Activated naive CD8-positive, alpha-beta T cell (primary cell): ENCODE measurements around the gene C1QL1.
A peak's percentile ranks its signal among the peaks of the same experiment; 100 is the strongest.

Source experiments
- H3K27ac Mint-ChIP-seq: one replicate; pipeline ENCODE4 v1.8.0; 2021; ENCODE audit warnings: mixed read lengths
- H3K27me3 Mint-ChIP-seq: one replicate; pipeline ENCODE4 v1.8.0; 2021; ENCODE audit warnings: mixed read lengths
- H3K36me3 Mint-ChIP-seq: one replicate; pipeline ENCODE4 v1.8.0; 2021; ENCODE audit warnings: mixed read lengths
- H3K4me1 Mint-ChIP-seq: one replicate; pipeline ENCODE4 v1.8.0; 2021; ENCODE audit warnings: low read depth, mixed read lengths
- H3K4me3 Mint-ChIP-seq: one replicate; pipeline ENCODE4 v1.8.0; 2021; ENCODE audit warnings: mild to moderate bottlenecking, mixed read lengths
- H3K9me3 Mint-ChIP-seq: one replicate; pipeline ENCODE4 v1.8.0; 2021; ENCODE audit warnings: low read depth, mixed read lengths

C1QL1 gene

GRCh38 chr17:44919885-44920564 is 48.1 kb downstream of the C1QL1 start:
- Mint-ChIP-seq H3K4me1 (no peaks in the 10 kb centered on the region), H3K27ac (no peak overlapping the region), H3K27me3 (no peaks in the 10 kb centered on the region), H3K4me3 (no peak overlapping the region), H3K9me3 (no peaks in the 10 kb centered on the region), H3K36me3 (no peaks in the 10 kb centered on the region)

- no peak overlapping the region for H3K27ac Mint-ChIP-seq
- H3K36me3 Mint-ChIP-seq, result no peaks in the 10 kb centered on the region
- H3K9me3 Mint-ChIP-seq, result no peaks in the 10 kb centered on the region
These were observed 48.7 kb downstream of the C1QL1 start for GRCh38 chr17:44919411-44919810.

DNA sequence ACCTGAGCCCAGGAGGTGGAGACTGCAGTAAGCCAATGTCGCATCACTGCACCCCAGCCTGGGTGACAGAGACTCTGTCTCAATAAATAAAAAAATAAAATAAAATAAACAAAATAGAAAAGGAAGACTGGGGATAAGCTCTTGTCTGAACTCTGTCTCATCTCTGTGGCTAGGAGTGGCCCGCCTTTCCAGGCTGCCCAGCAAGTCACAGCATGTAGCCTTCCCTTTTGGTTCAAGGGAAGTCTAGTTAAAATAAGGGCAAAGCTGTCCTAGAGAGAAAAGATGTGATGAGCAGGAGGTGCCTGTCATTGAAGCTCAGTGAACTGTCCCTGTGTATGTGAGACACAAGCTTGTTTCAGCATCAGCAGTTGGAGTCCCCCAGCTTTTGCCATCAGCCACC is 50.1 kb downstream of the C1QL1 start:
- H3K36me3 Mint-ChIP-seq, result no peaks in the 10 kb centered on the region
- H3K9me3 Mint-ChIP-seq, result no peaks in the 10 kb centered on the region
- H3K27ac Mint-ChIP-seq, result no peak overlapping the region
- no peak overlapping the region for H3K4me3 Mint-ChIP-seq
- peaks cover 2% of the 10 kb centered on the region for H3K4me1 Mint-ChIP-seq
- H3K27me3 Mint-ChIP-seq, result peaks cover 7% of the 10 kb centered on the region

More at GRCh38 chr17:44919411-44919810, 48.7 kb downstream of the C1QL1 start:
- Mint-ChIP-seq H3K4me1 (no peaks in the 10 kb centered on the region), H3K4me3 (no peak overlapping the region), H3K27me3 (no peaks in the 10 kb centered on the region)

DNA sequence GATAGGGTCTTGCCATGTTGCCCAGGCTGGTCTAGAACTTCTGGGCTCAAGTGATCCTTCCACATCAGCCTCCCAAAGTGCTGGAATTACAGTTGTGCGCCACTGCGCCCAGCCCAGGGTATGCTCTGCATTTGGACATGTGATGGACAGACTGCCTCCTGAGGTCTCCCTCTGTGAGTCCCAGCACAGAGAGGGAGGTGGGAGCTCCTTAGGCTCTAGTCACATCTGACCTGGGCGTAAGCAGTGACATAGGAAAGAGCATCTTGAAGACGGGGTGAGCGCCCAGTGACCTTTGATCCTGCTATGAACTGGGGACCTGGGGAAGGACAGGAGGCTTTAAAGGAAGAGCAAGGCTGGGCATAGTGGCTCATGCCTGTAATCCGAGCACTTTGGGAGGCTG is 50.6 kb downstream of the C1QL1 start:
- Mint-ChIP-seq H3K27me3 (peaks cover 9% of the 10 kb centered on the region), H3K4me1 (peaks cover 2% of the 10 kb centered on the region), H3K4me3 (no peak overlapping the region), H3K36me3 (no peaks in the 10 kb centered on the region), H3K27ac (no peak overlapping the region), H3K9me3 (no peaks in the 10 kb centered on the region)

DNA sequence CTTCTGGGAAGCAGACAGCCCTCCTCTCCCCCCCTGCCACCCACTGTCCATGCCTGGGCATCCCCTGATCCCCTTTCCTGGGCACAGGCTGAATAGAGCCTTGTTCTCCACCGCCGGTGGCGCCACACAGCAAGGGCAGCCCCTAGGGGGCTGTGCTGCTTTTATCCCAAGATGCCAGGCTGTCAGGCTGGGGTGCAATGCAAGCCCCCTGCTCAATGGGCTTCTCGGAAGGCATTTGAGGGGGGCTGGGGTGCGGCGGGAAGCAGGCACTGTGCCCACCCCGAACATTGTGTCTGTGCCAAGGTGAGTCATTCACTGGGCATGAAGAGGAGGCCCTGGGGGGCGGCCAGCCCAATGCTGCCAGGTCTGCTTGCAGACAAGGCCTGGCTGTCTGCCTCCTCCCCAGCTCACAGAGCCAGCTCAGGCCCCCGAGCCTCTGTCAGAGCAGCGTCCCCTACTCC is 51.3 kb downstream of the C1QL1 start:
- Mint-ChIP-seq H3K27ac (no peak overlapping the region), H3K4me1 (peaks cover 2% of the 10 kb centered on the region), H3K27me3 (peaks cover 10% of the 10 kb centered on the region), H3K4me3 (no peak overlapping the region), H3K36me3 (no peaks in the 10 kb centered on the region), H3K9me3 (no peaks in the 10 kb centered on the region)

GRCh38 chr17:44915862-44916780 is 52.0 kb downstream of the C1QL1 start:
- no peaks in the 10 kb centered on the region for H3K9me3 Mint-ChIP-seq
- peaks cover 2% of the 10 kb centered on the region for H3K4me1 Mint-ChIP-seq
- H3K36me3 Mint-ChIP-seq, result no peaks in the 10 kb centered on the region
- no peak overlapping the region for H3K4me3 Mint-ChIP-seq
- no peak overlapping the region for H3K27ac Mint-ChIP-seq
- peaks cover 10% of the 10 kb centered on the region for H3K27me3 Mint-ChIP-seq

DNA sequence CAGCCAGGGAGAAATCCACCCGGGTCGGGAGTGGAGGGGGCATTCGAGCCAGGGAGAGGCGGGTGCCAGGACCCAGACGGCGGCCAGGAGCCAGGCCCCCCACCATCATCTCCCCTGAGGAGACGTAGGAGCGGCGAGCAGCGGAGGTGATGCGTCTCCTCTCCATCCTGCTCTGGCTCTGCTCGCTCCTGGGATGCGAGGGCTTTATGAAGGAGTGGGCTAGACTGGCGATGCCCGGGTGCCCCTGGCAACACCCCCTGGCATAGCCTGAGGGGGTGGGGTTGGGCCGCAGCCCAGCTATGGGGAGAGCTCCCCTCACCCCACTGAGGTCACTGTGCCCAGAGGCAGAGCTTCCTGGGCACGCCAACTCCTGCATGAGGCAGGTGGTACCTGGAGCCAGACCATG is 52.8 kb downstream of the C1QL1 start, which contains the start of gene GFAP:
Gene GFAP, minus strand, starts transcription at position 180 of the 406 bp plus-strand sequence. Its CDS starts 14 bp downstream, at position 166.
- no peaks in the 10 kb centered on the region for H3K36me3 Mint-ChIP-seq
- no peak within 1 kb of the TSS for H3K27ac Mint-ChIP-seq
- H3K9me3 Mint-ChIP-seq, result no peaks in the 10 kb centered on the region
- peaks cover 10% of the 10 kb centered on the region for H3K27me3 Mint-ChIP-seq
- H3K4me1 Mint-ChIP-seq, result peaks cover 6% of the 10 kb centered on the region
- H3K4me3 Mint-ChIP-seq, result no peak within 1 kb of the TSS

DNA sequence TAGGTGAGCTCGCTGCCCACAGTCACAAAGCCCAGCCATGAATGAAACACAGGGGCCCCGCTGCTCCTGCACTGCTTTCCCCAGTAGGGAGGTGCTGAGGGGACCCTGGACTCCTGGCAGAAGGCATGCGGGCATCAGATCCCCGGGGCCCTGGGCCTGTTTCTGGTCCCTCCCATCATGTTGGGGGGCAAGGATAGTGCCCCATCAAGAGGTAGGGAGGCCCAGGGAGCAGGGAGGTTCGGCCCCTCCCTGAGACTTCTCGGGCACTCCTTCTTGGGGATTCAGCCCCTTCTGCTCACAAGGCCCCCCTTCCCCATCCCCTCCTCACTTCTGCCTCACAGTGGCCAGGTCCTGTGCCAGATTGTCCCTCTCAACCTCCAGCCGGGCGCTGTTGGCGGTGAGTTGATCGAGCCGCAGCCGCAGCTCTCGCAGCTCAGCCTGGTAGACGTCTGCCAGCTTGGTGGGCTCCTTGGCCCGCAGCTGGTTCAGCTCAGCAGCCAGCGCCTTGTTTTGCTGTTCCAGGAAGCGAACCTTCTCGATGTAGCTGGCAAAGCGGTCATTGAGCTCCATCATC is 53.3 kb downstream of the C1QL1 start:
- no peak overlapping the region for H3K27ac Mint-ChIP-seq
- H3K9me3 Mint-ChIP-seq, result no peaks in the 10 kb centered on the region
- peaks cover 6% of the 10 kb centered on the region for H3K4me1 Mint-ChIP-seq
- H3K27me3 Mint-ChIP-seq, result peaks cover 10% of the 10 kb centered on the region
- H3K4me3 Mint-ChIP-seq, result no peak overlapping the region
- H3K36me3 Mint-ChIP-seq, result no peaks in the 10 kb centered on the region

GRCh38 chr17:44914148-44914547 is 54.0 kb downstream of the C1QL1 start:
- no peak overlapping the region for H3K4me3 Mint-ChIP-seq

GRCh38 chr17:44913676-44914075 is 54.4 kb downstream of the C1QL1 start:
- H3K27ac Mint-ChIP-seq, result no peak overlapping the region
- peaks cover 6% of the 10 kb centered on the region for H3K4me1 Mint-ChIP-seq
- H3K27me3 Mint-ChIP-seq, result peaks cover 10% of the 10 kb centered on the region
- no peaks in the 10 kb centered on the region for H3K36me3 Mint-ChIP-seq
- H3K4me3 Mint-ChIP-seq, result no peak overlapping the region
- no peaks in the 10 kb centered on the region for H3K9me3 Mint-ChIP-seq

More at GRCh38 chr17:44914148-44914547, 54.0 kb downstream of the C1QL1 start:
- Mint-ChIP-seq H3K4me1 (peaks cover 6% of the 10 kb centered on the region), H3K36me3 (no peaks in the 10 kb centered on the region), H3K27me3 (peaks cover 10% of the 10 kb centered on the region), H3K9me3 (no peaks in the 10 kb centered on the region), H3K27ac (no peak overlapping the region)

DNA sequence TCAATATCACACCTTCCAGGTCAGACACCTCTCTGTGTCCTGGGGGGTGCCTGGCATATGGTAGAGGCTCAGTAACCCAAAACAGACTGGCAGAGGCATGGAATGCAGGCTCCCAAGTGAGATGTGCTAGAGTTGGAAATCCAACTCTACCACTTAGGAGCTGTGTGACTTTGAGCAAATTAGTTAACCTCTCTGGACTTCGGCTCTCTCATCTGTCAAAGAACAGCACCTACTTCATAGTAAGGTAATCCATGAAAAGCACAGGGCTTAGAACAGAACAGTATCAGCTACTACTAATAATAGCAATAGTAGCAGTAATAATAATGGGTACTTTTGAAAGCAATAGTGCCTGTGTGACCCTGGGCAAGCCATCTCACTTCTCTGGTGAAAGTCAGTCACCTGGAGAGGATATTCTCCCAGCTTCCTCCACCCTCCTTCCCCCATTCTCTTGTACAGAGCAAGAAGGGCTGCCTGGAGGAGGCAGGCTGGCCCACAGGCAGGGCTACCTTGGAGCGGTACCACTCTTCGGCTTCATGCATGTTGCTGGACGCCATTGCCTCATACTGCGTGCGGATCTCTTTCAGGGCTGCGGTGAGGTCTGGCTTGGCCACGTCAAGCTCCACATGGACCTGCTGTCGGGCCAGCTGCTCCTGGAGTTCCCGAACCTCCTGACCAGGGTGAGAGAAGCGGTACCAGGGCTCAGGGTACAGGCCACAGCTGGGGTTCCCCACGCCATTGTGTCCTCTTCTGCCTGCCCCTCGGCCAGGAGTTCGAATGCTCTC is 55.1 kb downstream of the C1QL1 start:
- no peak overlapping the region for H3K4me3 Mint-ChIP-seq
- no peaks in the 10 kb centered on the region for H3K36me3 Mint-ChIP-seq
- no peak overlapping the region for H3K27ac Mint-ChIP-seq
- H3K27me3 Mint-ChIP-seq, result peaks cover 10% of the 10 kb centered on the region
- H3K9me3 Mint-ChIP-seq, result no peaks in the 10 kb centered on the region
- H3K4me1 Mint-ChIP-seq, result peaks cover 6% of the 10 kb centered on the region

GRCh38 chr17:44911133-44912001 is 56.7 kb downstream of the C1QL1 start:
- H3K4me1 Mint-ChIP-seq, result peaks cover 6% of the 10 kb centered on the region
- peak overlapping the region; percentile 20 for H3K4me3 Mint-ChIP-seq
- H3K27me3 Mint-ChIP-seq, result peaks cover 10% of the 10 kb centered on the region
- H3K36me3 Mint-ChIP-seq, result no peaks in the 10 kb centered on the region
- no peaks in the 10 kb centered on the region for H3K9me3 Mint-ChIP-seq
- no peak overlapping the region for H3K27ac Mint-ChIP-seq

DNA sequence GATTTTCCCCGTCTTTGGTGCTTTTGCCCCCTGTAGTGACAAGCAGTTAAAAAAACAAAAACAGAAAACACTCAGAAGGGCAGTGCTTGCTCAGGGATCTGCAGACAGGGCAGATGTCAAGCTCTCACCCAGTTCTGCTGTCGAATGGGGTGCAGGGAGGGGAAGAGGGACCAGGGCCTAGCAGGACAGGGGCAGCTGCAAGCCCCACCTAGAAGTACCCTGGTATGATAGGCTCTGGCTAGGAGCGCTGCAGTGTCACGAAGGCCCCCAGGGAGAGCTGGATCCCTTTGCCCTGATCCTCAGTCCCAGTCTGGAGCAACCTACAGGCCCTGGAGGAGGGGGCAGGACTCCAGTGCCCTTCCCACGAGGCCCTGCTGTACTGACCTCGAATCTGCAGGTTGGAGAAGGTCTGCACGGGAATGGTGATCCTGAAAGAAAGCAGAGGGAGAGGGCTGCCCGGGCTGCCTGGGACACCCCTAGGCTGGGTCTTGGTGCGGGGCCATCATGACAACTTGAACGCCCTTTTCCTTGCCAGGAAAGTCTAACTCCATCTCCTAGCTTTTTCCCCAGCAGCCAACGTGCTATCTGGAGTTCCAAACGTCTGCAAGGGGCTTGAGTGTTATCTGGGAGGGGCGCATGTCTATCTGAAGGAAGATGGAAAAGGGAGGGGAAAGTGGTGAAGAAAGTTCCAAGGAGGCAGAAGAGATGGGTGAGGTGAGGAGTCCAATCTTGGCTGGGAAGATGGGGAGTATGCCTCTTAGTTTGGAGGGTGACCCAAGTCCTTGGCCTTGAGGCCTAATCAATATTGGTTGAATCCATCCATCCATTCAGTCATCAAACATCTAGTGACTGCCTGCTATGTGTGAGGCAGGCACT is 57.6 kb downstream of the C1QL1 start:
- Mint-ChIP-seq H3K4me1 (peaks cover 6% of the 10 kb centered on the region), H3K27me3 (peaks cover 10% of the 10 kb centered on the region), H3K9me3 (no peaks in the 10 kb centered on the region), H3K27ac (no peak overlapping the region), H3K4me3 (peak overlapping the region; percentile 25), H3K36me3 (no peaks in the 10 kb centered on the region)
